ENCODE measurements around the gene PEAR1. TPM values are rescaled to one million over a fixed set of nuclear protein-coding genes. Genes with fewer than 3 reads are reported as not detected.

PEAR1 gene
- total RNA-seq, 1 donor from 2014 or later: 50.7 TPM

GRCh38 chr1:156860113-156860627 lies 33.3 kb upstream of the PEAR1 start:
- no peaks in the 10 kb centered on the region for H3K9me3 Mint-ChIP-seq (ENCODE audit: unreplicated experiment)
- H3K36me3 Mint-ChIP-seq (ENCODE audit: low read depth, unreplicated experiment): peaks cover 10% of the 10 kb centered on the region
- TF ChIP-seq CTCF (IDR thresholded peaks at IDR 0.05; ENCODE audit: unreplicated experiment): peak; percentile 69
- H3K4me3 Mint-ChIP-seq (ENCODE audit: unreplicated experiment): peak overlapping the region; percentile 56
- peaks cover 27% of the 10 kb centered on the region for H3K4me1 Mint-ChIP-seq (ENCODE audit: unreplicated experiment)
- H3K27ac Mint-ChIP-seq (ENCODE audit: unreplicated experiment): no peak overlapping the region
- peaks cover 37% of the 10 kb centered on the region for H3K27me3 Mint-ChIP-seq (ENCODE audit: unreplicated experiment)
- peak; percentile 68 for DNase-seq (ENCODE audit: low spot score)

GRCh38 chr1:156860628-156861423 lies 32.7 kb upstream of the PEAR1 start, which contains the start of gene NTRK1:
Gene NTRK1, plus strand, starts transcription at chr1:156860865. Its CDS starts 70 bp downstream, at chr1:156860935.
- DNase-seq (ENCODE audit: low spot score): no peak

GRCh38 chr1:156862584-156862983 lies 30.9 kb upstream of the PEAR1 start:
- DNase-seq (ENCODE audit: low spot score): no peak
- H3K27me3 Mint-ChIP-seq (ENCODE audit: unreplicated experiment): peaks cover 36% of the 10 kb centered on the region
- H3K4me1 Mint-ChIP-seq (ENCODE audit: unreplicated experiment): peaks cover 30% of the 10 kb centered on the region
- H3K4me3 Mint-ChIP-seq (ENCODE audit: unreplicated experiment): no peak overlapping the region
- no peaks in the 10 kb centered on the region for H3K9me3 Mint-ChIP-seq (ENCODE audit: unreplicated experiment)
- H3K27ac Mint-ChIP-seq (ENCODE audit: unreplicated experiment): no peak overlapping the region
- TF ChIP-seq CTCF (IDR thresholded peaks at IDR 0.05; ENCODE audit: unreplicated experiment): no peak
- peaks cover 10% of the 10 kb centered on the region for H3K36me3 Mint-ChIP-seq (ENCODE audit: low read depth, unreplicated experiment)

More at GRCh38 chr1:156860628-156861423, 32.7 kb upstream of the PEAR1 start, which contains the start of gene NTRK1:
- Mint-ChIP-seq H3K4me3 (ENCODE audit: unreplicated experiment) (peak within 1 kb of the TSS; percentile 56), H3K27me3 (ENCODE audit: unreplicated experiment) (peaks cover 40% of the 10 kb centered on the region), H3K4me1 (ENCODE audit: unreplicated experiment) (peaks cover 27% of the 10 kb centered on the region), H3K27ac (ENCODE audit: unreplicated experiment) (no peak within 1 kb of the TSS), H3K9me3 (ENCODE audit: unreplicated experiment) (no peaks in the 10 kb centered on the region), H3K36me3 (ENCODE audit: low read depth, unreplicated experiment) (peaks cover 10% of the 10 kb centered on the region)
- no peak for TF ChIP-seq CTCF (IDR thresholded peaks at IDR 0.05; ENCODE audit: unreplicated experiment)

GRCh38 chr1:156862997-156863599 lies 30.4 kb upstream of the PEAR1 start:
- no peaks in the 10 kb centered on the region for H3K9me3 Mint-ChIP-seq (ENCODE audit: unreplicated experiment)
- H3K27me3 Mint-ChIP-seq (ENCODE audit: unreplicated experiment): peaks cover 36% of the 10 kb centered on the region
- peaks cover 30% of the 10 kb centered on the region for H3K4me1 Mint-ChIP-seq (ENCODE audit: unreplicated experiment)
- peak overlapping the region; percentile 4 for H3K27ac Mint-ChIP-seq (ENCODE audit: unreplicated experiment)
- TF ChIP-seq CTCF (IDR thresholded peaks at IDR 0.05; ENCODE audit: unreplicated experiment): no peak
- no peak overlapping the region for H3K4me3 Mint-ChIP-seq (ENCODE audit: unreplicated experiment)
- no peak for DNase-seq (ENCODE audit: low spot score)
- peaks cover 10% of the 10 kb centered on the region for H3K36me3 Mint-ChIP-seq (ENCODE audit: low read depth, unreplicated experiment)

All from endothelial cell (in vitro differentiated cells).